Cardiac muscle cell (in vitro differentiated cells and primary cell): ENCODE results near the gene PPP1CA. TPM values are rescaled to one million over a fixed set of nuclear protein-coding genes. Genes with fewer than 3 reads are reported as not detected.

Source experiments
- DNase-seq, 2 donors: peaks; one replicate each; pipeline versions ENCODE4 v3.0.0 to v3.0.0-alpha.2; 2010 to 2017; ENCODE audit warnings: low read depth in 1 of 2, low spot score in 1 of 2
- H3K27ac ChIP-seq: fragments of 200-600 bp; sonication (generic); 2 replicates; pipeline ENCODE4 v1.5.1; 2016
- H3K27me3 ChIP-seq: fragments of 200-600 bp; sonication (generic); 2 replicates; pipeline ENCODE4 v1.6.0; 2016; ENCODE audit warnings: control low read depth
- H3K36me3 ChIP-seq: fragments of 200-600 bp; sonication (generic); 2 replicates; pipeline ENCODE4 v1.5.1; 2016; ENCODE audit warnings: control low read depth
- H3K4me1 ChIP-seq: fragments of 200-600 bp; sonication (generic); 2 replicates; pipeline ENCODE4 v1.8.1; 2017; ENCODE audit warnings: low read depth, mild to moderate bottlenecking, mixed run types
- H3K4me3 ChIP-seq: fragments of 200-600 bp; sonication (generic); 2 replicates; pipeline ENCODE4 v1.5.1; 2016; ENCODE audit warnings: mild to moderate bottlenecking
- H3K9me3 ChIP-seq: fragments of 200-600 bp; sonication (generic); 2 replicates; pipeline ENCODE4 v1.5.1; 2017; ENCODE audit warnings: low read depth, mild to moderate bottlenecking, control low read depth
- CTCF ChIP-seq: IDR thresholded peaks from 2 replicates; pipeline ENCODE4 v1.5.1; 2012; ENCODE audit warnings: low read depth, mild to moderate bottlenecking, low read length
- polyA plus RNA-seq: library from polyadenylated mRNA; unstranded; fragments of >200 nt; fragmentation: Nextera tagmentation; extraction: Ambion mirVana; gene quantifications from 2 replicates; pipeline ENCODE4 v1.2.1, GENCODE V29; 2016
- total RNA-seq: library from RNA; depleted of rRNA; stranded (reverse); fragments of >200 nt; gene quantifications from 2 replicates; pipeline ENCODE4 v1.2.3, GENCODE V29; 2016

The PPP1CA gene
- total and polyA plus RNA-seq, 2 experiments from 2014 or later: 142 to 235 TPM

- Histone ChIP-seq H3K36me3 (no peaks in the 10 kb centered on the region), H3K4me3 (peak within 1 kb of the TSS; percentile 67), H3K27me3 (no peaks in the 10 kb centered on the region), H3K27ac (peak within 1 kb of the TSS; percentile 91), H3K4me1 (peaks cover 10% of the 10 kb centered on the region), H3K9me3 (no peaks in the 10 kb centered on the region)
- DNase-seq: peak; percentile 97 to 99
- no peak for TF ChIP-seq CTCF
These were observed 48.2 kb downstream of the PPP1CA start, which contains the start of gene POLD4 for GRCh38 chr11:67353317-67354074. Gene POLD4, minus strand, starts transcription at chr11:67353546. Its CDS starts 147 bp downstream, at chr11:67353399.

GRCh38 chr11:67352546-67353316, 48.9 kb downstream of the PPP1CA start:
- Histone ChIP-seq H3K4me3 (peak overlapping the region; percentile 67), H3K4me1 (peaks cover 10% of the 10 kb centered on the region), H3K9me3 (no peaks in the 10 kb centered on the region), H3K27me3 (no peaks in the 10 kb centered on the region), H3K36me3 (no peaks in the 10 kb centered on the region), H3K27ac (peak overlapping the region; percentile 87)
- DNase-seq: no peak
- TF ChIP-seq CTCF: no peak

- Histone ChIP-seq H3K9me3 (no peaks in the 10 kb centered on the region), H3K36me3 (no peaks in the 10 kb centered on the region), H3K27ac (no peak overlapping the region), H3K4me1 (peaks cover 10% of the 10 kb centered on the region), H3K27me3 (no peaks in the 10 kb centered on the region), H3K4me3 (no peak overlapping the region)
- peak; percentile 92 for TF ChIP-seq CTCF
- peak; percentile 70 to 86 for DNase-seq
These were observed 50.2 kb downstream of the PPP1CA start for GRCh38 chr11:67351275-67352005.

GRCh38 chr11:67349928-67350465, 51.7 kb downstream of the PPP1CA start:
- TF ChIP-seq CTCF: no peak
- Histone ChIP-seq H3K4me3 (no peak overlapping the region), H3K9me3 (no peaks in the 10 kb centered on the region), H3K4me1 (peaks cover 10% of the 10 kb centered on the region), H3K36me3 (no peaks in the 10 kb centered on the region), H3K27me3 (no peaks in the 10 kb centered on the region), H3K27ac (no peak overlapping the region)
- DNase-seq: no peak

- Histone ChIP-seq H3K36me3 (no peaks in the 10 kb centered on the region), H3K4me3 (no peak overlapping the region), H3K27ac (no peak overlapping the region), H3K4me1 (peaks cover 10% of the 10 kb centered on the region), H3K27me3 (no peaks in the 10 kb centered on the region), H3K9me3 (no peaks in the 10 kb centered on the region)
- peak in 1 of 2 donors; percentile 40 for DNase-seq
- no peak for TF ChIP-seq CTCF
These were observed 52.2 kb downstream of the PPP1CA start for GRCh38 chr11:67349457-67349856.
